HG03469 (cell line): Measurements from ENCODE around the gene CAND1.
"Not testable (repeated sequence)": the region's sequence is repeated elsewhere in the genome, so short reads cannot be mapped to it uniquely, and the experiment has no call there.

Experiments
- ATAC-seq: cut with Tn5 transposase; IDR thresholded peaks from one replicate; pipeline ENCODE4 v1.9.1; 2021; ENCODE audit warnings: mild to moderate bottlenecking, moderate library complexity, moderate number of reproducible peaks; ENCODE audit not compliant: unreplicated experiment

CAND1 gene

DNA sequence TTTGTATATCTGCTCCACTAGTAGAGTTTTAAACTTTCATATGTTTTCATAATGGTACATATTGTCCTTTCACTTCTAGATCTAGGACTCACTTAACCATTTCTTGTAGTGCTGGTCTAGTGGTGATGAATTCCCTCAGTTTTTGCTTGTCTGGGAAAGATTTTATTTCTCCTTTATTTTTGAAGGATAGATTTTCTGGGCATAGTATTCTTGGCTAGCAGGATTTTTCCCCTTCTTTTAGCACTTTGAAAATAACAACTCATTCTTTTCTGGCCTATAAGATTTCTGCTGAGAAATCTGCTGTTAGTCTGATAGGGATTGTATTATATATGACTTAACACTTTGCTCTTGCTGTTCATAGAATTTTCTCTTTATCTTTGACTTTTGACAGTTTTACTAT is 69.3 kb downstream of the CAND1 start:
- no peak for ATAC-seq

DNA sequence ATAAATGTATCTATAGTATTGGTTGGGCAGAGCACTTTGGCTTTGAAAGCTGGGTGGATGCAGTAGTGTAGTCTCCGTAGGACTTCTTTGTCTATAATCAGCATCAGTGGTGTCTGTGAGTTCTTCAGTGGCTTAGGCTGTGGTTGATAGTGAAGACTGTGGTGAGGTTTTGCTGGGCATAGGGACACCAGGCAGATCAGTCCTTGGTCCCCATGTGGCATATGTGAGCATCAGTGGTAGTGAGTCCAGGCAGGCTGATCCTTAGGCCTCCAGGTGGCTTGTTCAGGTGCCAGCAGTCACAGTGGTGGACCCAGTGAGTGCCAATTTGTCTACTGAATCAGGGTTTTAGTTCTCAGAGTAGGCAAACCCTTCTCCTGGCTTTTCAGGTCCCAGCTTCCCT is 70.4 kb downstream of the CAND1 start:
- no peak for ATAC-seq

DNA sequence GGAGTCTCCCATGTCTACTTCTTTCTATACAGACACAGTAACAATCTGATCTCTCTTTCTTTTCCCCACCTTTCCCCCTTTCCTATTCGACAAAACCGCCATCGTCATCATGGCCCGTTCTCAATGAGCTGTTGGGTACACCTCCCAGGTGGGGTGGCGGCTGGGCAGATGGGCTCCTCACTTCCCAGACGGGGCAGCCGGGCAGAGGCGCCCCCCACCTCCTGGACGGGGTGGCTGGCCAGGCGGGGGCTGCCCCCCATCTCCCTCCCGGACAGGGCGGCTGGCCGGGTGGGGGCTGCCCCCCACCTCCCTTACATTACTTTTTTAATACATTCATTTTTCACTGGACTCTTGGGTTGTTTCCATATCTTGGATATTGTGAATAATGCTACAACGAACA is 71.9 kb downstream of the CAND1 start:
- not testable (repeated sequence) for ATAC-seq

DNA sequence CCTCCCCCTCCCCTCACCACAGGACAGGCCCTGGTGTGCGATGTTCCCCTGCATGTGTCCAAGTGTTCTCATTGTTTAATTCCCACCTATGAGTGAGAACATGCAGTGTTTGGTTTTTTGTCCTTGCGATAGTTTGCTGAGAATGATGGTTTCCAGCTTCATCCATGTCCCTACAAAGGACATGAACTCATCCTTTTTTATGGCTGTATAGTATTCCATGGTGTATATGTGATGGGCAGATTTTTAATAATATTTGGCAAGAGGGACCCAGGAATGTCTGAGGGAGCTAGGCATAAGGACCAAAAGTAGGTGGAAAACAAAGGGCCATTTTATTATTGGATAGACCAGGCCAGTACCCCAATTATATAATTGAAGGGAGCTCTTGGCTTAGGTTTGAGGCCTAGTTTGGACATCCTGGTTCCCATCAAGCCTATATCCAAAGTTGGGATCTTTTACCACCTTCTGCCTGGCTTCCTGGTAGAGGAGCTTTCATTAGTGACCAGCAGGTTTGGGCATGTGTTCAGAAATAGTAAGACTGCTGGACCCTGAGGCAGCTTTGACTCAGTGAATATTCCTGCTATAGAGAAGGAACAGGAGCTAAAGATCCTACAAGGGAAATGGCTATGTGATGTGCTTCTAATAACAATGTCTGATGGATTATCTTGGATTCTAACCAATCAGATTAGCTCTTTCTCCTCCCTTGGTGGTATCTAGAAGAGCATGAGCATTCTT is 76.0 kb downstream of the CAND1 start:
- no peak for ATAC-seq

DNA sequence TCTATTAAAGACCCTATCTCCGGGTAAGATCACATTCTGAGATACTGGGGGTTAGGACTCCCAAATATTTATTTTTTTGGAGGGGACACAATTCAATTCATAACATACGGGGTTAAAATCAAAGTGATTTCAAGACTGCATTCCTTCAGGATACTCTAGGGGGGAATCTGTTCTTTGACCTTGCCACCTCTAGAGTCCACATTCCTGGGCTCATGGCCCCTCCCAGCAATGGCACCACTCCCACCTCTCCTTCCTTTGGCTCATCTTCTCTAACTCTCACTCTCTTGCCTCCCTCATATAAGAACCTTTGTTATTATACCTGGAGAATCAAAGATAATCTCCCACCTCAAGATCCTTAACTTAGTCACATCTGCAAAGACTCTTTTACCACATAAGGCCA is 79.5 kb downstream of the CAND1 start:
- ATAC-seq = no peak

DNA sequence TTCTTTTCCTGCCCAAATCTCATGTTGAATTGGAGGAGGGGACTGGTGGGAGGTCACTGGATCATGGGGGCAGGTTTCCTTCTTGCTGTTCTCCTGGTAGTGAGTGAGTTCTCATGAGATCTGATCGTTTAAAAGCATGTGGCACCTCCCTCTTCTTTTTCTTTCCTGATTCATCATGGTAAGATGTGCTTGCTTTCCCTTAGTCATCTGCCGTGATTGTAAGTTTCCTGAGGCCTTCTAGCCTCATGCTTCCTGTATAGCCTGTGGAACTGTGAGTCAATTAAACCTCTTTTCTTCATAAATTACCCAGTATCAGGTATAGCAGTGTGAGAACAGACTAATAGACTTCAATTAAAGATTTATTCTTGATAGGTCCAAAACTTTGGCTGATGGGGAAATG is 83.5 kb downstream of the CAND1 start:
- no peak for ATAC-seq

DNA sequence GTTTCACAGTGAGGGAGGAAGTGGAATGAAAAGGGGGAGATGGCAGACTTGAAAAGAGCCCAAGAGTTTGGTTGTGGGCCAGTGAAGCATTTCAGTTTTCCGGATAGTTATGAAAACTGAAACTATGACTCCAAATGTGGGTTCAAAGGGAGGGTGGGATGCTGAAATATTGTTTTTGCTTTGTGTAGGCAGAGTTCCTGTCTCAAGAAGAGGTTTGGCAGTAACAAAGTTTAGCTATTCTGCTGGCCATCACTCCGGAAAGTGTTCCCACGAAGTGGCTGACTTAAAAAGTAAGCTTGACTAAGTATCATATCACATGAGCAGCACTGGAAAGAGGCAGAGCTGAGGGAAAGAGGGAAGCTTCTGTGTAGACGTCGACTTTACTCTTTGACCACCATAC is 85.2 kb downstream of the CAND1 start:
- no peak for ATAC-seq

DNA sequence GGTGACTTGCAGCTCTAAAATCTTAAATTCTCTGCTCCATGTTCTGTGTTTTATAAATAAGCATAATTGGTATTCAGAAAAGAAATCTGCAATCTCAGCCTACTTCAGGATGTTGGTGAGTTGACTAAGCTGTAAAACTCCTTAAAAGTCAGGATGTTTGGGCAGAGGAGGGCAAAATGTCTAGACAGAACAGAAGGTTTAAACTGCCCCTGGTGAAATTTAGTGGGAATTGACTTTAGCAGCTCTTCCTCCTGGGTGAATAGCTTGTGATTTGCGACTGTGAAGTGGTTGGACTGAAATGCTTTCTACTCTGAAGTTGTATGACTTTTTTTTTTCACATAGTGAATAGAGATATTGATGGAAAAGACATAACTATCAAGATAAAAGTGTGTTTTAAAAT is 85.8 kb downstream of the CAND1 start:
- ATAC-seq = no peak

DNA sequence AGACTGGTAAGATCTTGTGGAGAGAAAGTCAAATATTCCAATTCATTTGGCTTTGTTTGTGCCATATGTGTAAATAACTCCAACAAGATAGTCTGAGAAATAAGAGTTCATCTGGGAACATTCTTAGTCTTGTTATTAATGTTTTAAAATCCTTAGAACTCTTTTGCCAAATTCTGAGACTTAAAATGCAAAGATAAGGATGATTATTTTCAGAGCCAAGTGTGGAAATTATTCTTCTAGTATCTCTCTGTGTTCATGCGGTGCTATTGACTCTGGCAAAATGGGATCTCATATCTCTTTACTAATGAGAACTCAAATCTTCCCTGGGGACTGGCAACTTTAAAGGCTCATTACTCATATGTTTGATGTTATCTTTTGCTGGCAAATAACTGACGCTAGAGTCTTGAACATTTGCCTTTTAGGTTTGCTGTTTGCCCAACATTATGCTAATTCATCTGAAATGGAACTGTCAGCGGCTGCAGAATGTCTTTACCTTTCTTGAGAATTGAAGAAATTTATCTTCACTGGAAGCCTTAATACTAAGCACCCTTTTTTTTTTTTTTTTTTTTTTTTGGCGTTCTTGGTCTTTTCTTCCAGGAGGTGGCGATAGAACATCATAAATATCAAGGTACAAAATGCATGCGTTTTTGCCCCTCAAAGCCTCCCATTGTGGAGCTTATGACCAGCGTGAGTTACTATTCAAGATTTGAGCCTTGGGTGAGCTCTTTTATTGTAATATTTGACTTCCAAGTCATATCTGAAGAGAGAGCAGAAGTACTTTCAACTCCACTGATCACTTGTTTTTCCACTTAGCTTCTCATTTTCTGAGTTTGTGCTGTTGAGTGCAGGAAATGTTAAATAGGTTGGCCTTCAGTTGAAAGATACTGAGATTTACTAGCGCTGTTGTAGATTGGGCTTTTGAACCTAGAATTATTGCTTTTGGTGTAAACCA is 86.5 kb downstream of the CAND1 start:
- no peak for ATAC-seq

DNA sequence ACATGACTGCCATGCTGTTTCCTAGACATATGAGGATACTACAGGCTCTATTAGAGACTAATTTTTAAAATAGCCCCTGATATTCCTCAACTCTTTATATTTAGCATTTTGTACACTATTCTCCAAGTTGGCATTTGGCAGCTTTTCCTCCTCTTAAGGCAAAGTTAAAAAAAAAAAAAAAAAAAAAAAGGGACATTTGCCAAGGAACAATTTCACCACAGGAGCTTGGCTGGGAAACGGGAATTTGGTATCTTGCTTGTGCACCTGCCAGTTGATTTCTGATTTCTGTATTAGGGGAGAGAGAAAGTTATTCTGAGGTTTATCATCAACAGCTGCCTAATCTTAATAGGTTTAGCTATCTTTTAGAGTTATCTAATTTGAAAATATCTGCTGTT is 87.2 kb downstream of the CAND1 start:
- ATAC-seq = no peak

DNA sequence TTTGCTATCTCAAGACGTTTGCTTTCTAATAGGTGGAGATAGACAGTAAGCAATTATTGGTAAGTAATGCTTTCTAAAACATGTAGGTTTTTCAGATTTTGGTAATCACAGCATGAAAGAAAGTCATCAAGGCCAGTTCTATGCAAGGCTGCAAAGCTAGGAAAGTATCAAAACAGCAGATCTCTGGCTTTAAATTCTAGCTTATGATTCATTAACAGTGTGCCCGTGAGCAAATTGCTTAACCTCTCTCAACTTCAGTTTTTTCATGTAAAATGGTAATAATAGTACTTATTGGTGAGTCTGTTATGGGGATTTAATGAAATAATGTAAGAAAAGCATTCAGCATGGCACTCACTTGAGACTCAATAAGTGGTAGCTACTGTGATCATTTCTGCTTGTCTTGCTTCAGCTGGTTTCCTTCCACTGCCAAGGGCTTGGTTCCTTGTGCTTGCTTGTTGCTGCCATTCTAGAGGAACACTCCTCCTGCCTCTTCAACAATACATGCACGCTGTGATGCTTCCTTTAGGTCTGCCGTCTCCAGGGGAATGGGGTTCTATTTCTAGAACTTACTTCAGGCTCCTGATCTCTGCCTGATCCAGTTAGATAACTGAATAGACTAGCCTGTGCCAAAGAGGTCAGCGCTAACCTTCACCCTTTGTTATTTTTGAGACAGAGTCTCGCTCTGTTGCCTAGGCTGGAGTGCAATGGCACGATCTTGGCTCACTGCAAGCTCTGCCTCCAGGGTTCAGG is 88.4 kb downstream of the CAND1 start:
- no peak for ATAC-seq

DNA sequence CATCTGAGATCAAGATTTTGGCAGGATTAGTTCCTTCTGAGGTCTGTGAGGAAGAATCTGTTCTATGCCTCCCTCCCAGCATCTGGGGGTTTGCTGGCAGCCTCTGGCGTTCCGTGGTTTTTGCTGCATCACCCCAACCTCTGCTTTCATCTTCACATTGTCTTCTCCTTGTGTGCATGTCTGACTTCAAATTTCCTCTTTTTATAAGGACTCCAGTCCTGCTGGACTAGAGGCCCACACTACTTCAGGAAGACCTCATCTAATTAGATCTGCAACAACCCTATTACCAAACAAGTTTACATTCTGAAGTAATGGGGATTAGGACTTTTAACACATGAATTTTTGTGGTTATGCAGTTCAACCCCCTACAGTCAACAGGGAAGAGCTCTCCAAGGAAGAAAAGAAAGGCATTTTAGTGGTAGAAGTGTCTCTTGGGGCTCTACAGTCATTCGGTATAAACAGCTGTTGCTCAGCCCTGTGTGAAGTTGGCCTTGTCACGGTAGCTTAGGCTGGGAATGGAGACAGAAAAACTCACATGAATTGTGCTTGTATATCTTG is 89.7 kb downstream of the CAND1 start:
- ATAC-seq = no peak

DNA sequence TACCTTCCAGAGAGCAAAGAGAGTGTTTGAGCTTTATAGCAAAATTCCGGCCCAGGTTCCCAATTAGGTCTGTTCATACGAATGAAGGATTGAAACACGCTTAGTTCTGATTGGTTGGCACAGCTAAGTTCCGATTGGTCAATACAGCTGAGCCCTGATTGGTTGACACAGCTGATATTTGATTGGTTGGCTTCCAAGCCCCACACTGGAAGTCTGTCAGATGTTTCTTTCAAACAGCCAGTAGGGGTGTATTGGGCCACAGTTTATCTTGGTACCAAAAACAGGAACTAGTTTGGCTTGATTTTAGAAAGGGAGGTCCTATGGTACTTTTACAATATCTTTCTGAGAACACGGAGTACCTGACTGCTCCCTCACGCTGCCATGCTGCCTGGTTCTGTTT is 93.4 kb downstream of the CAND1 start:
- ATAC-seq = no peak

DNA sequence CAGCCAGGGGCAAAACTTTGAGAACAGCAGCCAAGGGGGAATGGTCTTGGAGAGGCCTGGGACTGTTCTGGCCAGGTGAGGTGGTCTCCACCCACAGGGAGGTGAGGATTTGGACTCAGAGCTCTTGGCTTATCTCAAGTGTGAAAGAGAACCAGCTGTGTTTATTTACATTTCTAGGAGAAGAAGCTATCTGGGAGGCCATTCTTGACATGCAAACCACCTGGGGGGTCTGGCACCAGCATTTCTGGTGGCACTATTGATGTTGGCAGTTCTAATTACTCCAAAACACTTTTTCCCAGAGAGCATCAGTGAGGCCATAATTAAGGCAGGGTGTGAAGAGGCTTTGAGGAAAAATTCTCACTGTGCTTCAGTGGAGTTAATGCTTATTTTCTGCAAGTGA is 95.1 kb downstream of the CAND1 start:
- no peak for ATAC-seq

DNA sequence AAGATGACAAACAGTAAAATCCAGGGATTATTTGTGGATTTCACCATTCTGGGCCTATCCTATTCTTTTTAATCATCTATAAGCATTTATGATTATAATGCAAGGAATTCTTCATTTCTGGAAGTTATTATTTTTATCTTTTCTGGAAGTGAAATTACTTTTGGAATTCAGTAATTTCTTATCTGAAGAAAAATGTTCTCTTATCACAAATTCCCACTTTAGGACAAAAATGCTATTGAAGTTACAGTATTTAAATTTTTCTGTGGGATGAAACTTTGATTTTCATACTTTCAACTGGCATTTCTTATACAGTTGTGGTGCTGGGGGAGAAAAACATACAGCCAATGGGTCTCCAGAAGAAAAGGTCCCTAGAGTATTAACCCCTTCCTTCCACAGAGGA is 96.0 kb downstream of the CAND1 start:
- no peak for ATAC-seq

DNA sequence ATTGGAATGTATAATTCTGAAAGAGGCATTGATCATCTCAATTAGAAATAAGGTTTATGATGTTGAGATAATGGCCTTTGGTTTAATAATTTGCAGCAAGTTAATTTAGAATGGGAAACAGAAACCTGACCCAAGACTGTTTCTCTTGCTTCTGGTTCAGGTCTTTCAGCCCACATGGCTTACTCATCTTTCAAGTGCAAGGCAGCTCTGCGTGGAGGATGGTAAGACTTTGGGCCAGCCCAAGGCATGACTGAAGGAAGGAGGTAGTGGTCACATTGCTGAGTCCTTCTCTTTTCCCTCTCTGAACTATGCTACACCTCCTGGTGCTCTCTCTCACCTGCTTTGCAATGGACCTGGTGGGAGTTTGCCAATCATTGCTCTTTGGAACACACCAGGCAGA is 98.7 kb downstream of the CAND1 start:
- ATAC-seq = no peak
